HEK293 (cell line): ENCODE data around the gene B4GALT6.

Experiments
- CTCF ChIA-PET: fragments of 350-600 bp; formaldehyde crosslinking; extraction: SDS; loops from one replicate; lab custom pipeline; 2021; ENCODE audit warnings: antibody characterized with exemption; lab: Yijun Ruan, JAX
- POLR2A ChIA-PET: fragments of 300-600 bp; formaldehyde crosslinking; extraction: SDS; loops from one replicate; lab custom pipeline; 2020; ENCODE audit warnings: antibody characterized with exemption, inconsistent platforms; lab: Yijun Ruan, JAX
- H3K27ac ChIP-seq: fragments of 200-500 bp; sonication (Bioruptor generic); 2 replicates; pipeline ENCODE4 v1.5.1; 2014; ENCODE audit warnings: low read depth, low read length, control low read depth, inconsistent platforms; ENCODE audit errors: extremely low read depth
- H3K36me3 ChIP-seq, 2 experiments: fragments of 200-500 bp in 1 of 2; sonication (Bioruptor generic) in 1 of 2; 1 replicate in 1 of 2; 2 replicates in 1 of 2; pipeline ENCODE4 v1.5.1; 2014 to 2017; ENCODE audit warnings: inconsistent platforms in 2 of 2, low read length in 2 of 2; ENCODE audit not compliant: control insufficient read depth in 2 of 2, insufficient read depth in 1 of 2
- H3K4me1 ChIP-seq: fragments of 200-500 bp; sonication (Bioruptor generic); 2 replicates; pipeline ENCODE4 v1.5.1; 2014; ENCODE audit warnings: mild to moderate bottlenecking, low read length, inconsistent platforms; ENCODE audit not compliant: control insufficient read depth, insufficient read depth
- H3K4me3 ChIP-seq: 2 replicates; pipeline ENCODE4 v1.5.1; 2011; ENCODE audit warnings: low read depth, mild to moderate bottlenecking, control low read depth, low read length, moderate library complexity
- H3K9me3 ChIP-seq: fragments of 200-500 bp; sonication (Bioruptor generic); 2 replicates; pipeline ENCODE4 v1.5.1; 2014; ENCODE audit warnings: low read depth, low read length, inconsistent platforms; ENCODE audit not compliant: control insufficient read depth, insufficient read depth
- KLF16 ChIP-seq: fragments of 450-650 bp; formaldehyde crosslinking; IDR thresholded peaks from 2 replicates; pipeline ENCODE4 v1.5.1; 2017; ENCODE audit warnings: missing biosample characterization, missing genetic modification characterization
- KLF8 ChIP-seq: fragments of 450-650 bp; formaldehyde crosslinking; IDR thresholded peaks from 2 replicates; pipeline ENCODE4 v1.5.1; 2016; ENCODE audit warnings: missing biosample characterization, missing genetic modification characterization
- SETDB1 ChIP-seq: IDR thresholded peaks from one replicate; pipeline ENCODE4 v1.6.1; 2017; ENCODE audit warnings: mild to moderate bottlenecking, low read length, moderate library complexity, mixed read lengths; ENCODE audit not compliant: insufficient read length
- YY1 ChIP-seq: fragments of 450-650 bp; formaldehyde crosslinking; IDR thresholded peaks from 2 replicates; pipeline ENCODE4 v1.5.1; 2018; ENCODE audit warnings: missing biosample characterization, missing genetic modification characterization
- ZBTB48 ChIP-seq: fragments of 450-650 bp; formaldehyde crosslinking; IDR thresholded peaks from 2 replicates; pipeline ENCODE4 v1.5.1; 2016; ENCODE audit warnings: missing biosample characterization, missing genetic modification characterization
- ZBTB7A ChIP-seq: fragments of 450-650 bp; formaldehyde crosslinking; IDR thresholded peaks from 2 replicates; pipeline ENCODE4 v1.5.1; 2016; ENCODE audit warnings: low read depth, missing biosample characterization, missing genetic modification characterization
- ZFP41 ChIP-seq: fragments of 450-650 bp; formaldehyde crosslinking; IDR thresholded peaks from 2 replicates; pipeline ENCODE4 v1.5.1; 2016; ENCODE audit warnings: missing biosample characterization, missing genetic modification characterization, borderline replicate concordance
- ZNF157 ChIP-seq: fragments of 450-650 bp; formaldehyde crosslinking; IDR thresholded peaks from 2 replicates; pipeline ENCODE4 v1.5.1; 2016; ENCODE audit warnings: missing biosample characterization, missing genetic modification characterization
- ZNF214 ChIP-seq: fragments of 450-650 bp; formaldehyde crosslinking; IDR thresholded peaks from 2 replicates; pipeline ENCODE4 v1.5.1; 2017; ENCODE audit warnings: missing biosample characterization, mild to moderate bottlenecking, missing genetic modification characterization, borderline replicate concordance
- ZNF341 ChIP-seq: fragments of 450-650 bp; formaldehyde crosslinking; IDR thresholded peaks from 2 replicates; pipeline ENCODE4; 2016; ENCODE audit warnings: low read depth, missing biosample characterization, missing genetic modification characterization
- ZNF416 ChIP-seq: fragments of 450-650 bp; formaldehyde crosslinking; IDR thresholded peaks from 2 replicates; pipeline ENCODE4 v1.5.1; 2016; ENCODE audit warnings: missing biosample characterization, missing genetic modification characterization
- ZNF548 ChIP-seq: fragments of 450-650 bp; formaldehyde crosslinking; IDR thresholded peaks from 2 replicates; pipeline ENCODE4 v1.5.1; 2016; ENCODE audit warnings: missing biosample characterization, missing genetic modification characterization
- ZNF549 ChIP-seq: fragments of 450-650 bp; IDR thresholded peaks from 2 replicates; pipeline ENCODE4 v1.5.1; 2018; ENCODE audit warnings: missing biosample characterization, missing genetic modification characterization, mild to moderate bottlenecking, inconsistent platforms, moderate library complexity
- ZNF600 ChIP-seq: fragments of 450-650 bp; formaldehyde crosslinking; IDR thresholded peaks from 2 replicates; pipeline ENCODE4 v1.5.1; 2016; ENCODE audit warnings: missing biosample characterization, missing genetic modification characterization
- ZNF677 ChIP-seq: fragments of 450-650 bp; IDR thresholded peaks from 2 replicates; pipeline ENCODE4 v1.5.0; 2018; ENCODE audit warnings: missing biosample characterization, mild to moderate bottlenecking, missing genetic modification characterization, moderate library complexity
- ZNF830 ChIP-seq: fragments of 450-650 bp; IDR thresholded peaks from 2 replicates; pipeline ENCODE4 v1.5.0; 2018; ENCODE audit warnings: missing biosample characterization, missing genetic modification characterization, low read depth, mild to moderate bottlenecking, moderate library complexity
- ZSCAN4 ChIP-seq: fragments of 450-650 bp; formaldehyde crosslinking; IDR thresholded peaks from 2 replicates; pipeline ENCODE4 v1.5.1; 2017; ENCODE audit warnings: missing biosample characterization, missing genetic modification characterization
- TF ChIP-seq, protein P1 (sequence below): fragments of 450-650 bp; formaldehyde crosslinking; IDR thresholded peaks from 2 replicates; pipeline ENCODE4 v1.5.1; 2017; ENCODE audit warnings: missing biosample characterization, mild to moderate bottlenecking, missing genetic modification characterization, moderate library complexity
- TF ChIP-seq, protein P2 (sequence below): fragments of 450-650 bp; formaldehyde crosslinking; IDR thresholded peaks from 2 replicates; pipeline ENCODE4 v1.5.1; 2016; ENCODE audit warnings: missing biosample characterization, missing genetic modification characterization
- TF ChIP-seq, protein P3 (sequence below): fragments of 450-650 bp; formaldehyde crosslinking; IDR thresholded peaks from 2 replicates; pipeline ENCODE4 v1.5.1; 2016; ENCODE audit warnings: missing biosample characterization, missing genetic modification characterization
- TF ChIP-seq, protein P4 (sequence below): fragments of 450-650 bp; formaldehyde crosslinking; IDR thresholded peaks from 2 replicates; pipeline ENCODE4 v1.5.1; 2016; ENCODE audit warnings: missing biosample characterization, missing genetic modification characterization
- TF ChIP-seq, protein P5 (sequence below): fragments of 450-650 bp; formaldehyde crosslinking; IDR thresholded peaks from 2 replicates; pipeline ENCODE4 v1.5.1; 2017; ENCODE audit warnings: missing biosample characterization, missing genetic modification characterization

Gene B4GALT6, protein sequence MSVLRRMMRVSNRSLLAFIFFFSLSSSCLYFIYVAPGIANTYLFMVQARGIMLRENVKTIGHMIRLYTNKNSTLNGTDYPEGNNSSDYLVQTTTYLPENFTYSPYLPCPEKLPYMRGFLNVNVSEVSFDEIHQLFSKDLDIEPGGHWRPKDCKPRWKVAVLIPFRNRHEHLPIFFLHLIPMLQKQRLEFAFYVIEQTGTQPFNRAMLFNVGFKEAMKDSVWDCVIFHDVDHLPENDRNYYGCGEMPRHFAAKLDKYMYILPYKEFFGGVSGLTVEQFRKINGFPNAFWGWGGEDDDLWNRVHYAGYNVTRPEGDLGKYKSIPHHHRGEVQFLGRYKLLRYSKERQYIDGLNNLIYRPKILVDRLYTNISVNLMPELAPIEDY

GRCh38 chr18:31684279-31685096 lies at the start of gene B4GALT6:
Gene B4GALT6 (minus strand): TSS chr18:31684581. CDS start chr18:31684426, 155 bp downstream.
- ChIA-PET CTCF (interaction anchor here (0.6 to 1.2 kb wide), 6 partner anchors 13 to 977 kb away, joined by 3 to 6 read pairs (median 3); no protein-coding TSS in a partner anchor), POLR2A (no interaction called here)
- no peaks in the 10 kb centered on the region; the same call in 1 of the 2 replicates for H3K4me1 ChIP-seq
- no peaks in the 10 kb centered on the region for H3K36me3 ChIP-seq
- peak within 1 kb of the TSS; percentile 90 for H3K27ac ChIP-seq
- no peaks in the 10 kb centered on the region for H3K9me3 ChIP-seq
- H3K4me3 ChIP-seq, result peak within 1 kb of the TSS; percentile 71
- TF ChIP-seq ZNF548 (tag by site-specific recombination), result no peak
- TF ChIP-seq ZBTB48 (tag by site-specific recombination), result no peak
- TF ChIP-seq ZNF677 (tag by site-specific recombination), result no peak
- TF ChIP-seq, protein P1, sequence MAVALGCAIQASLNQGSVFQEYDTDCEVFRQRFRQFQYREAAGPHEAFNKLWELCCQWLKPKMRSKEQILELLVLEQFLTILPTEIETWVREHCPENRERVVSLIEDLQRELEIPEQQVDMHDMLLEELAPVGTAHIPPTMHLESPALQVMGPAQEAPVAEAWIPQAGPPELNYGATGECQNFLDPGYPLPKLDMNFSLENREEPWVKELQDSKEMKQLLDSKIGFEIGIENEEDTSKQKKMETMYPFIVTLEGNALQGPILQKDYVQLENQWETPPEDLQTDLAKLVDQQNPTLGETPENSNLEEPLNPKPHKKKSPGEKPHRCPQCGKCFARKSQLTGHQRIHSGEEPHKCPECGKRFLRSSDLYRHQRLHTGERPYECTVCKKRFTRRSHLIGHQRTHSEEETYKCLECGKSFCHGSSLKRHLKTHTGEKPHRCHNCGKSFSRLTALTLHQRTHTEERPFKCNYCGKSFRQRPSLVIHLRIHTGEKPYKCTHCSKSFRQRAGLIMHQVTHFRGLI, result no peak
- no peak for TF ChIP-seq ZSCAN4 (tag by site-specific recombination)
- TF ChIP-seq, protein P2, sequence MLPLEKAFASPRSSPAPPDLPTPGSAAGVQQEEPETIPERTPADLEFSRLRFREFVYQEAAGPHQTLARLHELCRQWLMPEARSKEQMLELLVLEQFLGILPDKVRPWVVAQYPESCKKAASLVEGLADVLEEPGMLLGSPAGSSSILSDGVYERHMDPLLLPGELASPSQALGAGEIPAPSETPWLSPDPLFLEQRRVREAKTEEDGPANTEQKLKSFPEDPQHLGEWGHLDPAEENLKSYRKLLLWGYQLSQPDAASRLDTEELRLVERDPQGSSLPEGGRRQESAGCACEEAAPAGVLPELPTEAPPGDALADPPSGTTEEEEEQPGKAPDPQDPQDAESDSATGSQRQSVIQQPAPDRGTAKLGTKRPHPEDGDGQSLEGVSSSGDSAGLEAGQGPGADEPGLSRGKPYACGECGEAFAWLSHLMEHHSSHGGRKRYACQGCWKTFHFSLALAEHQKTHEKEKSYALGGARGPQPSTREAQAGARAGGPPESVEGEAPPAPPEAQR (tag by site-specific recombination), result no peak
- TF ChIP-seq, protein P3, sequence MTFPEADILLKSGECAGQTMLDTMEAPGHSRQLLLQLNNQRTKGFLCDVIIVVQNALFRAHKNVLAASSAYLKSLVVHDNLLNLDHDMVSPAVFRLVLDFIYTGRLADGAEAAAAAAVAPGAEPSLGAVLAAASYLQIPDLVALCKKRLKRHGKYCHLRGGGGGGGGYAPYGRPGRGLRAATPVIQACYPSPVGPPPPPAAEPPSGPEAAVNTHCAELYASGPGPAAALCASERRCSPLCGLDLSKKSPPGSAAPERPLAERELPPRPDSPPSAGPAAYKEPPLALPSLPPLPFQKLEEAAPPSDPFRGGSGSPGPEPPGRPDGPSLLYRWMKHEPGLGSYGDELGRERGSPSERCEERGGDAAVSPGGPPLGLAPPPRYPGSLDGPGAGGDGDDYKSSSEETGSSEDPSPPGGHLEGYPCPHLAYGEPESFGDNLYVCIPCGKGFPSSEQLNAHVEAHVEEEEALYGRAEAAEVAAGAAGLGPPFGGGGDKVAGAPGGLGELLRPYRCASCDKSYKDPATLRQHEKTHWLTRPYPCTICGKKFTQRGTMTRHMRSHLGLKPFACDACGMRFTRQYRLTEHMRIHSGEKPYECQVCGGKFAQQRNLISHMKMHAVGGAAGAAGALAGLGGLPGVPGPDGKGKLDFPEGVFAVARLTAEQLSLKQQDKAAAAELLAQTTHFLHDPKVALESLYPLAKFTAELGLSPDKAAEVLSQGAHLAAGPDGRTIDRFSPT (tag by site-specific recombination), result no peak
- TF ChIP-seq KLF16 (tag by site-specific recombination), result no peak
- 0 out of 2 replicates have a peak, but pooled peaks have one; percentile 30 for TF ChIP-seq ZNF341 (tag by site-specific recombination)
- no peak for TF ChIP-seq ZNF416 (tag by site-specific recombination)
- TF ChIP-seq, protein P4, sequence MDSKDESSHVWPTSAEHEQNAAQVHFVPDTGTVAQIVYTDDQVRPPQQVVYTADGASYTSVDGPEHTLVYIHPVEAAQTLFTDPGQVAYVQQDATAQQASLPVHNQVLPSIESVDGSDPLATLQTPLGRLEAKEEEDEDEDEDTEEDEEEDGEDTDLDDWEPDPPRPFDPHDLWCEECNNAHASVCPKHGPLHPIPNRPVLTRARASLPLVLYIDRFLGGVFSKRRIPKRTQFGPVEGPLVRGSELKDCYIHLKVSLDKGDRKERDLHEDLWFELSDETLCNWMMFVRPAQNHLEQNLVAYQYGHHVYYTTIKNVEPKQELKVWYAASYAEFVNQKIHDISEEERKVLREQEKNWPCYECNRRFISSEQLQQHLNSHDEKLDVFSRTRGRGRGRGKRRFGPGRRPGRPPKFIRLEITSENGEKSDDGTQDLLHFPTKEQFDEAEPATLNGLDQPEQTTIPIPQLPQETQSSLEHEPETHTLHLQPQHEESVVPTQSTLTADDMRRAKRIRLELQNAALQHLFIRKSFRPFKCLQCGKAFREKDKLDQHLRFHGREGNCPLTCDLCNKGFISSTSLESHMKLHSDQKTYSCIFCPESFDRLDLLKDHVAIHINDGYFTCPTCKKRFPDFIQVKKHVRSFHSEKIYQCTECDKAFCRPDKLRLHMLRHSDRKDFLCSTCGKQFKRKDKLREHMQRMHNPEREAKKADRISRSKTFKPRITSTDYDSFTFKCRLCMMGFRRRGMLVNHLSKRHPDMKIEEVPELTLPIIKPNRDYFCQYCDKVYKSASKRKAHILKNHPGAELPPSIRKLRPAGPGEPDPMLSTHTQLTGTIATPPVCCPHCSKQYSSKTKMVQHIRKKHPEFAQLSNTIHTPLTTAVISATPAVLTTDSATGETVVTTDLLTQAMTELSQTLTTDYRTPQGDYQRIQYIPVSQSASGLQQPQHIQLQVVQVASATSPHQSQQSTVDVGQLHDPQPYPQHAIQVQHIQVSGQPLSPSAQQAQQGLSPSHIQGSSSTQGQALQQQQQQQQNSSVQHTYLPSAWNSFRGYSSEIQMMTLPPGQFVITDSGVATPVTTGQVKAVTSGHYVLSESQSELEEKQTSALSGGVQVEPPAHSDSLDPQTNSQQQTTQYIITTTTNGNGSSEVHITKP (tag by site-specific recombination), result no peak
- TF ChIP-seq ZNF214 (tag by site-specific recombination), result no peak
- TF ChIP-seq ZNF600 (tag by site-specific recombination), result no peak
- TF ChIP-seq ZBTB7A, result no peak
- TF ChIP-seq ZNF549 (tag by site-specific recombination), result no peak
- no peak for TF ChIP-seq ZNF830
- TF ChIP-seq ZFP41 (tag by site-specific recombination), result no peak
- TF ChIP-seq YY1 (tag by site-specific recombination), result no peak
- no peak for TF ChIP-seq SETDB1
- TF ChIP-seq, protein P5, sequence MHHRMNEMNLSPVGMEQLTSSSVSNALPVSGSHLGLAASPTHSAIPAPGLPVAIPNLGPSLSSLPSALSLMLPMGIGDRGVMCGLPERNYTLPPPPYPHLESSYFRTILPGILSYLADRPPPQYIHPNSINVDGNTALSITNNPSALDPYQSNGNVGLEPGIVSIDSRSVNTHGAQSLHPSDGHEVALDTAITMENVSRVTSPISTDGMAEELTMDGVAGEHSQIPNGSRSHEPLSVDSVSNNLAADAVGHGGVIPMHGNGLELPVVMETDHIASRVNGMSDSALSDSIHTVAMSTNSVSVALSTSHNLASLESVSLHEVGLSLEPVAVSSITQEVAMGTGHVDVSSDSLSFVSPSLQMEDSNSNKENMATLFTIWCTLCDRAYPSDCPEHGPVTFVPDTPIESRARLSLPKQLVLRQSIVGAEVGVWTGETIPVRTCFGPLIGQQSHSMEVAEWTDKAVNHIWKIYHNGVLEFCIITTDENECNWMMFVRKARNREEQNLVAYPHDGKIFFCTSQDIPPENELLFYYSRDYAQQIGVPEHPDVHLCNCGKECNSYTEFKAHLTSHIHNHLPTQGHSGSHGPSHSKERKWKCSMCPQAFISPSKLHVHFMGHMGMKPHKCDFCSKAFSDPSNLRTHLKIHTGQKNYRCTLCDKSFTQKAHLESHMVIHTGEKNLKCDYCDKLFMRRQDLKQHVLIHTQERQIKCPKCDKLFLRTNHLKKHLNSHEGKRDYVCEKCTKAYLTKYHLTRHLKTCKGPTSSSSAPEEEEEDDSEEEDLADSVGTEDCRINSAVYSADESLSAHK, result no peak
- no peak for TF ChIP-seq ZNF157
- TF ChIP-seq KLF8 (tag by site-specific recombination), result no peak
